Measurements from ENCODE around the gene ACTA2.

ACTA2 gene

DNA sequence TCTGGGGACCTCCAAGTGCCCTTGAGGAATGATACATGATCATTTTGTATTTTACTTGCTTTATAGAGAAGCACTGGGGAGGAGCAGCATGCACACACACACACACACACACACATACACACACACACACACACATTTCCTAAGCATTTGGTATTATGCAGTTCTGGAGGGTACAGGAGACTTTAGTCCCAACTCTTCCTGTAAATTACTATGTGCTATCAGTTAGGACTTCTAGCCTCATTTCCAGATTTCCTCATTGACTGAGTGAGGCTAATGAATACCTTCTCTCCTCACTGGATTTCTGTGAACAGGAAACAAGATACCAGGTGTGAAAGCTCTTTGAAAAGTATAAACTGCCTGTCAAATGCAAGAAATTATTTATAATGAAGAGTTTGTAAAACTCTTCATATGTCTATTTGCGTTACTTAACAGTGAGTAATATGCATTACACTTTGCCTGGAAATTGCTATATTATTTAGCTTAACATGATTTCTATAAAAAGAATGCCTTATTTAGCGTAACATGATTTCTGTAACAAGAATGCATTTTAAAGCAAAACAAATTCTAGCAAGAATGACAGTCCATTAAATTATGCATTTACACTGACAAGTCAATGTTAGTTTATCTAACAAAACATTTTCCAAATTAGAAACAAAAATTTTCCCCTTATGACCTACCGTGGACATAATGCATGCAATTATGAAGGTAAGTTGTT lies 34.2 kb downstream of the ACTA2 start:
- H3K27ac ChIP-seq (ENCODE audit: low read depth, low read length): no peak overlapping the region
- no peaks in the 10 kb centered on the region for H3K27me3 ChIP-seq (ENCODE audit: control insufficient read depth in 1 of 2, insufficient read depth in 2 of 2, low read length in 2 of 2)
- H3K9me3 ChIP-seq (ENCODE audit: low read length): no peaks in the 10 kb centered on the region
- no peak overlapping the region for H3K9ac ChIP-seq (ENCODE audit: low read length)
- H3K4me3 ChIP-seq (ENCODE audit: low read depth in 1 of 2, low read length in 2 of 2): no peak overlapping the region
- H3K4me1 ChIP-seq (ENCODE audit: insufficient read depth, low read length): no peaks in the 10 kb centered on the region
- no peaks in the 10 kb centered on the region for H3K36me3 ChIP-seq (ENCODE audit: insufficient read depth, low read length)

GRCh38 chr10:88916986-88917385 lies 35.6 kb downstream of the ACTA2 start:
- Histone ChIP-seq H3K4me1 (ENCODE audit: insufficient read depth, low read length) (no peaks in the 10 kb centered on the region), H3K9me3 (ENCODE audit: low read length) (no peaks in the 10 kb centered on the region), H3K9ac (ENCODE audit: low read length) (no peak overlapping the region), H3K36me3 (ENCODE audit: insufficient read depth, low read length) (no peaks in the 10 kb centered on the region), H3K27ac (ENCODE audit: low read depth, low read length) (no peak overlapping the region), H3K27me3 (ENCODE audit: control insufficient read depth in 1 of 2, insufficient read depth in 2 of 2, low read length in 2 of 2) (no peaks in the 10 kb centered on the region), H3K4me3 (ENCODE audit: low read depth in 1 of 2, low read length in 2 of 2) (no peak overlapping the region)

- Histone ChIP-seq H3K27ac (ENCODE audit: low read depth, low read length) (no peak overlapping the region), H3K4me3 (ENCODE audit: low read depth in 1 of 2, low read length in 2 of 2) (no peak overlapping the region), H3K9me3 (ENCODE audit: low read length) (no peaks in the 10 kb centered on the region), H3K4me1 (ENCODE audit: insufficient read depth, low read length) (no peaks in the 10 kb centered on the region), H3K27me3 (ENCODE audit: control insufficient read depth in 1 of 2, insufficient read depth in 2 of 2, low read length in 2 of 2) (no peaks in the 10 kb centered on the region), H3K36me3 (ENCODE audit: insufficient read depth, low read length) (no peaks in the 10 kb centered on the region), H3K9ac (ENCODE audit: low read length) (no peak overlapping the region)
Observed at GRCh38 chr10:88916231-88916630, 36.3 kb downstream of the ACTA2 start.

GRCh38 chr10:88915781-88916180 lies 36.8 kb downstream of the ACTA2 start:
- no peak overlapping the region for H3K27ac ChIP-seq (ENCODE audit: low read depth, low read length)
- no peak overlapping the region for H3K4me3 ChIP-seq (ENCODE audit: low read depth in 1 of 2, low read length in 2 of 2)
- no peaks in the 10 kb centered on the region for H3K27me3 ChIP-seq (ENCODE audit: control insufficient read depth in 1 of 2, insufficient read depth in 2 of 2, low read length in 2 of 2)
- no peaks in the 10 kb centered on the region for H3K36me3 ChIP-seq (ENCODE audit: insufficient read depth, low read length)
- H3K9ac ChIP-seq (ENCODE audit: low read length): no peak overlapping the region
- no peaks in the 10 kb centered on the region for H3K9me3 ChIP-seq (ENCODE audit: low read length)
- no peaks in the 10 kb centered on the region for H3K4me1 ChIP-seq (ENCODE audit: insufficient read depth, low read length)

- no peaks in the 10 kb centered on the region for H3K9me3 ChIP-seq (ENCODE audit: low read length)
- no peaks in the 10 kb centered on the region for H3K36me3 ChIP-seq (ENCODE audit: insufficient read depth, low read length)
- H3K9ac ChIP-seq (ENCODE audit: low read length): no peak overlapping the region
- no peaks in the 10 kb centered on the region for H3K27me3 ChIP-seq (ENCODE audit: control insufficient read depth in 1 of 2, insufficient read depth in 2 of 2, low read length in 2 of 2)
- H3K4me3 ChIP-seq (ENCODE audit: low read depth in 1 of 2, low read length in 2 of 2): no peak overlapping the region
- H3K27ac ChIP-seq (ENCODE audit: low read depth, low read length): no peak overlapping the region
- H3K4me1 ChIP-seq (ENCODE audit: insufficient read depth, low read length): no peaks in the 10 kb centered on the region
Observed at GRCh38 chr10:88913788-88914187, 38.8 kb downstream of the ACTA2 start.

GRCh38 chr10:88913127-88913526 lies 39.4 kb downstream of the ACTA2 start:
- Histone ChIP-seq H3K9me3 (ENCODE audit: low read length) (no peaks in the 10 kb centered on the region), H3K4me1 (ENCODE audit: insufficient read depth, low read length) (no peaks in the 10 kb centered on the region), H3K36me3 (ENCODE audit: insufficient read depth, low read length) (no peaks in the 10 kb centered on the region), H3K9ac (ENCODE audit: low read length) (no peak overlapping the region), H3K4me3 (ENCODE audit: low read depth in 1 of 2, low read length in 2 of 2) (no peak overlapping the region), H3K27me3 (ENCODE audit: control insufficient read depth in 1 of 2, insufficient read depth in 2 of 2, low read length in 2 of 2) (no peaks in the 10 kb centered on the region), H3K27ac (ENCODE audit: low read depth, low read length) (no peak overlapping the region)

- no peak overlapping the region for H3K27ac ChIP-seq (ENCODE audit: low read depth, low read length)
- H3K9me3 ChIP-seq (ENCODE audit: low read length): no peaks in the 10 kb centered on the region
- no peaks in the 10 kb centered on the region for H3K4me1 ChIP-seq (ENCODE audit: insufficient read depth, low read length)
- no peak overlapping the region for H3K4me3 ChIP-seq (ENCODE audit: low read depth in 1 of 2, low read length in 2 of 2)
- no peaks in the 10 kb centered on the region for H3K27me3 ChIP-seq (ENCODE audit: control insufficient read depth in 1 of 2, insufficient read depth in 2 of 2, low read length in 2 of 2)
- H3K36me3 ChIP-seq (ENCODE audit: insufficient read depth, low read length): no peaks in the 10 kb centered on the region
- no peak overlapping the region for H3K9ac ChIP-seq (ENCODE audit: low read length)
Observed at GRCh38 chr10:88911851-88912250, 40.7 kb downstream of the ACTA2 start.

DNA sequence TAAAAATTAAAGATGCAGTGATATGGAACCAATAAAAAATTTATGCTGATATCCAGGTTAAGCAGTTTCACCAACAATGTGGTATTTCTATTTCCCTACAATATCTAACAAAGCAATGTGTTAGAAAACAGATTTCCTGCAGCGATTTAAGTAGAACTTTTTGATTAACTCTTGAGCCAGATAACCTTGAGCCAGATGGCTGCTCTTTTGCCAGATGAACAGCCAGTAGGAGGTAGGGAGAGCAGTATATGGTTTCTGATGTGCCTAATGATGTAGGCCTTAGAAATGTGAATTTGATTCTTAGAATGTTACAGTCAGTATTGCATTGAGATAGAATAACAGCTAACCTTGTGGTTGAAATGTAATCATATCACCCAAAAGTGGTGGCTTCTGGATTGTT lies 41.5 kb downstream of the ACTA2 start:
- Histone ChIP-seq H3K27me3 (ENCODE audit: control insufficient read depth in 1 of 2, insufficient read depth in 2 of 2, low read length in 2 of 2) (no peaks in the 10 kb centered on the region), H3K4me1 (ENCODE audit: insufficient read depth, low read length) (no peaks in the 10 kb centered on the region), H3K36me3 (ENCODE audit: insufficient read depth, low read length) (no peaks in the 10 kb centered on the region), H3K4me3 (ENCODE audit: low read depth in 1 of 2, low read length in 2 of 2) (no peak overlapping the region), H3K9me3 (ENCODE audit: low read length) (no peaks in the 10 kb centered on the region), H3K9ac (ENCODE audit: low read length) (no peak overlapping the region), H3K27ac (ENCODE audit: low read depth, low read length) (no peak overlapping the region)

GRCh38 chr10:88908194-88908593 lies 44.4 kb downstream of the ACTA2 start:
- Histone ChIP-seq H3K9ac (ENCODE audit: low read length) (no peak overlapping the region), H3K27me3 (ENCODE audit: control insufficient read depth in 1 of 2, insufficient read depth in 2 of 2, low read length in 2 of 2) (no peaks in the 10 kb centered on the region), H3K27ac (ENCODE audit: low read depth, low read length) (no peak overlapping the region), H3K36me3 (ENCODE audit: insufficient read depth, low read length) (no peaks in the 10 kb centered on the region), H3K4me3 (ENCODE audit: low read depth in 1 of 2, low read length in 2 of 2) (no peak overlapping the region), H3K9me3 (ENCODE audit: low read length) (no peaks in the 10 kb centered on the region), H3K4me1 (ENCODE audit: insufficient read depth, low read length) (no peaks in the 10 kb centered on the region)

GRCh38 chr10:88906921-88907320 lies 45.7 kb downstream of the ACTA2 start:
- Histone ChIP-seq H3K27me3 (ENCODE audit: control insufficient read depth in 1 of 2, insufficient read depth in 2 of 2, low read length in 2 of 2) (no peaks in the 10 kb centered on the region), H3K9me3 (ENCODE audit: low read length) (no peaks in the 10 kb centered on the region), H3K9ac (ENCODE audit: low read length) (no peak overlapping the region), H3K4me3 (ENCODE audit: low read depth in 1 of 2, low read length in 2 of 2) (no peak overlapping the region), H3K27ac (ENCODE audit: low read depth, low read length) (no peak overlapping the region), H3K36me3 (ENCODE audit: insufficient read depth, low read length) (no peaks in the 10 kb centered on the region), H3K4me1 (ENCODE audit: insufficient read depth, low read length) (no peaks in the 10 kb centered on the region)

DNA sequence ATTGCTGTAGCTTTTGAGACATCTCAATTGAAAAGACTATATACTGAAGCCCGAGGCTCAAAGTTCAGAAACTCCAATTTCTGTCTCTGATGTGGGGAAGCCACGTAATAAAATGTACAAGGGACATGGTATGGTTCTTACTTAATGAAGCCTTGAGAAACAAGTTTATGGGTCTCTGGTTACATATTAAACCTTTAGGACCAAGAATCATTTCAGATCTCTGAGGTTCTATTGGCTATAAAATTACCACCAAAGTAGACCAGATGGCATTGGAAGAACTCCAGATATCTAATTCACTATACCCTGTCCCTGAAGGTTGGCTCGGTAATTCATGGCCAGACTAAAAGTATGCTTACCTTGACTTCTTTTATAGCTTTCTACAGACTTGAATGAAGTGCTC lies 48.9 kb downstream of the ACTA2 start:
- Histone ChIP-seq H3K27ac (ENCODE audit: low read depth, low read length) (no peak overlapping the region), H3K36me3 (ENCODE audit: insufficient read depth, low read length) (no peaks in the 10 kb centered on the region), H3K27me3 (ENCODE audit: control insufficient read depth in 1 of 2, insufficient read depth in 2 of 2, low read length in 2 of 2) (no peaks in the 10 kb centered on the region), H3K4me1 (ENCODE audit: insufficient read depth, low read length) (peaks cover 5% of the 10 kb centered on the region), H3K9ac (ENCODE audit: low read length) (no peak overlapping the region), H3K4me3 (ENCODE audit: low read depth in 1 of 2, low read length in 2 of 2) (no peak overlapping the region), H3K9me3 (ENCODE audit: low read length) (no peaks in the 10 kb centered on the region)

DNA sequence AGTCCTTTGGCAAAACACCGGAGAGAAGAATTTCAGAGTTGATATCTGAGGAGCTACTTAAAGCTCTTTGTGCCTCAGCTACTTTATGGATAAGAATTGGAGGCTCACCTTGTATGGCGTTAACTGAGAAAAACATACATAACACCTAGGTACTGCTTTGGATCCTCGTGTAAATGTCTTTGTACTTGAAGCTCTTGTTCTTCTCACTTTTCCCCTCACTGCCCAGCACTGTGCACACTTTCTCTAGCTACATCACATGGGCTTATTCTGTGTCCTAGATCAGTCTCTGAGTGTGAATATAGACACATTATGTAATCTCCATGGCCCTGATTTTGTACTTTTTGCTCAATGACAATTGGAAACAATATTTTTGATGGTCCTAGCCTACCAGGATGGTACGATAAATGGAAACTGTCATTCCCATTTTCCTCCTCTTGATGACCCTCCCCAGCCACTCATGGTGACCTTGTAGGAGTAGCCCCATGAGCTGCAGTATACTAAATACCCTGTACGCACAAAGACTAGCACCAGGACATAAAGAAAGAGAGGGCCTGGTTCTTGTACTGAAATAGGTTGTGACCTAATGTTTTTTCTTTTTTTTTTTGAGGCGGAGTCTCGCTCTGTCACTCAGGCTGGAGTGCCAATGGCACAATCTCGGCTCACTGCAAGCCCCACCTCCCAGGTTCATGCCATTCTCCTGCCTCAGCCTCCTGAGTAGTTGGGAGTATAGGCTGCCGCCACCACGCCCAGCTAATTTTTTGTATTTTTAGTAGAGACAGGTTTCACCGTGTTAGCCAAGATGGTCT lies 50.4 kb downstream of the ACTA2 start:
- H3K9me3 ChIP-seq (ENCODE audit: low read length): no peaks in the 10 kb centered on the region
- H3K9ac ChIP-seq (ENCODE audit: low read length): no peak overlapping the region
- H3K27ac ChIP-seq (ENCODE audit: low read depth, low read length): peak overlapping the region; percentile 14
- no peaks in the 10 kb centered on the region for H3K36me3 ChIP-seq (ENCODE audit: insufficient read depth, low read length)
- no peak overlapping the region for H3K4me3 ChIP-seq (ENCODE audit: low read depth in 1 of 2, low read length in 2 of 2)
- H3K27me3 ChIP-seq (ENCODE audit: control insufficient read depth in 1 of 2, insufficient read depth in 2 of 2, low read length in 2 of 2): no peaks in the 10 kb centered on the region
- H3K4me1 ChIP-seq (ENCODE audit: insufficient read depth, low read length): peaks cover 12% of the 10 kb centered on the region

All from muscle layer of colon (tissue), 2 donors.